Astrocyte of the spinal cord (primary cell): ENCODE results near the gene BBS1.

Experiments
- DNase-seq: peaks from one replicate; pipeline ENCODE4 v3.0.0; 2011; ENCODE audit warnings: low read depth, low spot score
- H3K4me3 ChIP-seq: 2 replicates; pipeline ENCODE4 v1.5.1; 2011; ENCODE audit warnings: low read depth, mild to moderate bottlenecking, low read length, moderate library complexity
- in situ Hi-C: cut with HindIII; loops from 2 replicates; pipeline ENCODE4 v1.10.0; 2017; ENCODE audit warnings: low sequenced_read_pairs
- TF ChIP-seq, protein P1 (sequence below): IDR thresholded peaks from 2 replicates; pipeline ENCODE4 v1.5.1; 2012; ENCODE audit warnings: low read depth, mild to moderate bottlenecking, low read length, inconsistent platforms

BBS1 gene

DNA sequence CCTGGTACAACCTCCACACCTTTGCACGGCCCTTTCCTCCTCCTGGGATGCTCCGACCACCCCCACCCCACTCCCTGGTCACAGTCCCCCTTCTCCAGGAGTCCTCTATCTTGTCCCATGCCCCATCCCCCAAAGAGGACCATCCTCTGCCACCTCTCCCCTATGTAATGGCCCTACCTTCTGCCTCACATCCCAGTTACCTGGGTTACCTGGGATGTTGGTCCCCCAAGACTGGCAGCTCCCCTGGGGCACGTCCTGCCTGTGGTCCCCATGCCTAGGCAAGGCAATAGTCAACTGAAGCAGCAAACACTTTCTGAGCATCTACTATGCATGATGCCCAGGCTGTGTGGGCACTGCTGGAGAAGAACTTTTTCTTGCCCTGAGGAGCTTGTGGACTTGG lies 45.0 kb downstream of the BBS1 start:
- in situ Hi-C loops = no loop called here
- no peak overlapping the region for H3K4me3 ChIP-seq
- DNase-seq = no peak
- TF ChIP-seq, protein P1, sequence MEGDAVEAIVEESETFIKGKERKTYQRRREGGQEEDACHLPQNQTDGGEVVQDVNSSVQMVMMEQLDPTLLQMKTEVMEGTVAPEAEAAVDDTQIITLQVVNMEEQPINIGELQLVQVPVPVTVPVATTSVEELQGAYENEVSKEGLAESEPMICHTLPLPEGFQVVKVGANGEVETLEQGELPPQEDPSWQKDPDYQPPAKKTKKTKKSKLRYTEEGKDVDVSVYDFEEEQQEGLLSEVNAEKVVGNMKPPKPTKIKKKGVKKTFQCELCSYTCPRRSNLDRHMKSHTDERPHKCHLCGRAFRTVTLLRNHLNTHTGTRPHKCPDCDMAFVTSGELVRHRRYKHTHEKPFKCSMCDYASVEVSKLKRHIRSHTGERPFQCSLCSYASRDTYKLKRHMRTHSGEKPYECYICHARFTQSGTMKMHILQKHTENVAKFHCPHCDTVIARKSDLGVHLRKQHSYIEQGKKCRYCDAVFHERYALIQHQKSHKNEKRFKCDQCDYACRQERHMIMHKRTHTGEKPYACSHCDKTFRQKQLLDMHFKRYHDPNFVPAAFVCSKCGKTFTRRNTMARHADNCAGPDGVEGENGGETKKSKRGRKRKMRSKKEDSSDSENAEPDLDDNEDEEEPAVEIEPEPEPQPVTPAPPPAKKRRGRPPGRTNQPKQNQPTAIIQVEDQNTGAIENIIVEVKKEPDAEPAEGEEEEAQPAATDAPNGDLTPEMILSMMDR = no peak

DNA sequence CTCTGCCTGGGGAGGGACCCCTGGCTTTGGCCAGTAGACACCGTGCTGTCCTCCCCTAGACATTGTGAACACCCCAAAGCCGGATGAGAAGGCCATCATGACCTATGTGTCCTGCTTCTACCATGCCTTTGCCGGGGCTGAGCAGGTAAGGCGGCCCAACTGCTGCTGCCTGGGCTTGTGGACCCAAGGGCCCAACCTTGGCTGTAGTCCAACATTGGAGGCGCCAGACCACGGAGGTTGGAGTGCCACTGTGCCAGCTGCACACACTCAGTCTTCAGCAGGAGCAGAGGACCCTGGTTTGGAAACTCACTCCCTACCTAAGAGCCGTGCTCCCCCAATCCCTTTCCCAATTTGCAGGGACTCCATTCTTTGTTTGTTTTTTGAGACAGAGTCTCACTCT lies 45.7 kb downstream of the BBS1 start:
- no peak overlapping the region for H3K4me3 ChIP-seq
- no peak for DNase-seq
- in situ Hi-C loops = no loop called here
- TF ChIP-seq, protein P1 = no peak

DNA sequence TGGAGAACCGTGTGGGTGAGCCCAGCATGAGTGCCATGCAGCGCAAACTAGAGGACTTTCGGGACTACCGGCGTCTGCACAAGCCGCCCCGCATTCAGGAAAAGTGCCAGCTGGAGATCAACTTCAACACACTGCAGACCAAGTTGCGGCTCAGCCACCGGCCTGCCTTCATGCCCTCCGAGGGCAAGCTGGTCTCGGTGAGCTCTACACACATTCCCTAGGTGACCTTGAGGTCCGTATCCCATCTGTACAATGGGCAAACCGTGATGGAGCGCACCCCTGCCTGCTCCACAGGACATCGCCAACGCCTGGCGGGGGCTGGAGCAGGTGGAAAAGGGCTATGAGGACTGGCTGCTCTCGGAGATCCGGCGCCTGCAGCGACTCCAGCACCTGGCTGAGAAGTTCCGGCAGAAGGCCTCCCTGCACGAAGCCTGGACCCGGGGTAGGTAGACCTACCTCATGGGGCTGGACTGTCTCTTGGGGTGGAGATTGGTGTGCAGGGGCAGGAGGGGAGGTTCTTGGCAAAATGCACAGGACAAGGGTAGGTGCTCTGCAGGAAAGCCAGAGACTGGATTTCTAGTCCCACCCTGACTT lies 47.4 kb downstream of the BBS1 start:
- in situ Hi-C loops = no loop called here
- H3K4me3 ChIP-seq = no peak overlapping the region
- TF ChIP-seq, protein P1 = no peak
- no peak for DNase-seq

DNA sequence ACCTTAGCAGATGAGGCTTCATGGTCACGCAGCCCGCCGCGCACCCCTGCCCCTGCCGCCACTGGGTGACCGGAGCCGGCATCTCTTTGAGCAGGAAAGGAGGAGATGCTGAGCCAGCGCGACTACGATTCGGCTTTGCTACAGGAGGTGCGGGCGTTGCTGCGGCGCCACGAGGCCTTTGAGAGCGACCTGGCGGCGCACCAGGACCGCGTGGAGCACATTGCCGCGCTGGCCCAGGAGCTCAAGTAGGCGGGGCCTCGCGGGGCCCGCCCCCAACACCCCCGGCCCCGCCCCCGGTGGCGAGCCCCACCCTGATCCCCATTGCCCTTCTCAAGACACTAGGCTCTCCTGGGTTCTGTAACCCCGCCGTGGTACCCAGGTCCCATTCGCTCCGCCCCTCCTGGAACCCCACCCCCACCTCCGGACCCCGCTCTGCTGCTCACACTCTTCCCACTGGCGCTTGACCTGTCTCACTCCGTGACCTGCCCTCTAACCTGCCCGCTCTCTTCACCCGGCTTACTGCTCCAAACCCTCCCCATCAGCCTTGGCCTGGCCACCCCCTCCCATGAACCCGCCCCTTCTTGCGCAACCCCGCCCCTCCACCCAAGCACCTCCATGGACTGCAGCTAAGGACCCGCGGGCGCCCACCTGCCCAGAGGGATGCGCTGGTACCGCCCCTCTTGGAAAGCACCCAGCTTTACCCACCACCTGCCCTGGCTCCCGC lies 48.9 kb downstream of the BBS1 start:
- in situ Hi-C loops = no loop called here
- TF ChIP-seq, protein P1 = no peak
- no peak for DNase-seq
- H3K4me3 ChIP-seq = no peak overlapping the region

DNA sequence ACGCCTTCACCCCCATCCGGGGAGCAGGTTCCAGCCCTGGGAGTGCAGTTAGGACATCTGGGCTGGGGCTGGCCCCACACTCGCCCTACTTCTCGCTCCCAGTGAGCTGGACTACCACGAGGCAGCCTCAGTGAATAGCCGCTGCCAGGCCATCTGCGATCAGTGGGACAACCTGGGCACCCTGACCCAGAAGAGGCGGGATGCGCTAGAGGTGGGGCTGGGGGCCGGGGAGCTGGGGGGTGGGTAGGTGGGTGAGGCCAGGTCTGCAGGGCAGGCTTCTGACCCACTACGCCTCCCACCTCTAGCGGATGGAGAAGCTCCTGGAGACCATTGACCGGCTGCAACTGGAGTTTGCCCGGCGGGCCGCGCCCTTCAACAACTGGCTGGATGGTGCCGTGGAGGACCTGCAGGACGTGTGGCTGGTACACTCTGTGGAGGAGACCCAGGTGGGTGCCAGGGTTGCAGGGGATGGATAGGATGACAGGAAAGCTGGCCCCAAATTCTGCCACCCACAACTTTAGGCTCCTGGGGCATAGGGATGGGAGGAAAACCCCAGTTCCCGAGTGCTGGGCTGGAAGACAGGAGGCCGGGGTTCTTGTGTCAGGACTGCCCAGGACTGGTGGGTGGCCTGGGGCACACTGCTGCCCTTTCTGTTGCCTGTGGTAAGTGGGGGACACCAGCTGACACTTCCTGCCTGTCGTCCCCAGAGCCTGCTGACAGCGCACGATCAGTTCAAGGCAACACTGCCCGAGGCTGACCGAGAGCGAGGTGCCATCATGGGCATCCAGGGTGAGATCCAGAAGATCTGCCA lies 49.6 kb downstream of the BBS1 start:
- H3K4me3 ChIP-seq = no peak overlapping the region
- TF ChIP-seq, protein P1 = no peak
- in situ Hi-C loops = no loop called here
- no peak for DNase-seq

DNA sequence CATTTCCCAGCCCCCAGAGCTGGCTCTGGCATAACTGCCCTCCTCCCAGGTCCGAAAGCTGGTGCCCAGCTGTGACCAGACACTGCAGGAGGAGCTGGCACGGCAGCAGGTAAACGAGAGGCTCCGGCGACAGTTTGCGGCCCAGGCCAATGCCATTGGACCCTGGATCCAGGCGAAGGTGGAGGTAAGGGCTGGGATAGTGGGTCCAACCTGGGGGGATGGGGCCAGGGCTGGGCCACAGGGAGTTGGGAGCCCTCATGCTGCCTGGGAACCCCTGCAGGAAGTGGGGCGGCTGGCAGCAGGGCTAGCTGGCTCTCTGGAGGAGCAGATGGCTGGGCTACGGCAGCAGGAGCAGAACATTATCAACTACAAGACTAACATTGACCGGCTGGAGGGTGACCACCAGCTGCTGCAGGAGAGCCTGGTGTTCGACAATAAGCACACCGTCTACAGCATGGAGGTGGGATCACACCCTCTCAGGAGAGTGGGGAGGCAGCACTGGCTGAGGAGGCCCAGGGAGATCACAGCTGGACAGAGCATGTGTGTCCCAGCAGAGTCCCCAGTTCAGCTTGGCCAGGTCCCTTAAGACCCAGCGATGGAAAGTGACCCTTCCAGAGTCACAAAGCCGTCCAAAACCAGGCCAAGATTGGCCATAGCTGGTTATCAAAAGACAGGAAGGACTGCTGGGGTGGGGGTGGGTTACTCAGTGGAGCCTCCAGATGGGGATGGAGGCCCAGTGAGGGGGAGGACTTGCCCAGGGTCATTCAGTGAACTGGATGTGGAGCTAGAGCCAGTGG lies 50.9 kb downstream of the BBS1 start:
- no peak for DNase-seq
- in situ Hi-C loops = no loop called here
- TF ChIP-seq, protein P1 = no peak
- H3K4me3 ChIP-seq = no peak overlapping the region
